NB4 (cell line): Measurements from ENCODE around the gene HP1BP3.

Experiments used
- DNase-seq: peaks from one replicate; pipeline ENCODE4 v3.0.0; 2010; ENCODE audit warnings: low read depth
- H3K4me3 ChIP-seq: one replicate; pipeline ENCODE4 v1.5.1; 2011; ENCODE audit warnings: mild to moderate bottlenecking, low read depth, low read length, moderate library complexity
- MYC ChIP-seq: IDR thresholded peaks from 2 replicates; pipeline ENCODE4 v1.6.1; 2011; ENCODE audit warnings: low read depth, low read length
- POLR2A ChIP-seq: IDR thresholded peaks from 2 replicates; pipeline ENCODE4 v1.6.1; 2011; ENCODE audit warnings: mild to moderate bottlenecking; ENCODE audit not compliant: insufficient read length; ENCODE audit errors: extremely low read depth
- TF ChIP-seq, protein P1 (sequence below): IDR thresholded peaks from 2 replicates; pipeline ENCODE4 v1.6.1; 2011; ENCODE audit warnings: low read depth, low read length
- TF ChIP-seq, protein P2 (sequence below): IDR thresholded peaks from one replicate; pipeline ENCODE4 v1.5.1; 2012; ENCODE audit warnings: low read depth, low read length

Gene HP1BP3

DNA sequence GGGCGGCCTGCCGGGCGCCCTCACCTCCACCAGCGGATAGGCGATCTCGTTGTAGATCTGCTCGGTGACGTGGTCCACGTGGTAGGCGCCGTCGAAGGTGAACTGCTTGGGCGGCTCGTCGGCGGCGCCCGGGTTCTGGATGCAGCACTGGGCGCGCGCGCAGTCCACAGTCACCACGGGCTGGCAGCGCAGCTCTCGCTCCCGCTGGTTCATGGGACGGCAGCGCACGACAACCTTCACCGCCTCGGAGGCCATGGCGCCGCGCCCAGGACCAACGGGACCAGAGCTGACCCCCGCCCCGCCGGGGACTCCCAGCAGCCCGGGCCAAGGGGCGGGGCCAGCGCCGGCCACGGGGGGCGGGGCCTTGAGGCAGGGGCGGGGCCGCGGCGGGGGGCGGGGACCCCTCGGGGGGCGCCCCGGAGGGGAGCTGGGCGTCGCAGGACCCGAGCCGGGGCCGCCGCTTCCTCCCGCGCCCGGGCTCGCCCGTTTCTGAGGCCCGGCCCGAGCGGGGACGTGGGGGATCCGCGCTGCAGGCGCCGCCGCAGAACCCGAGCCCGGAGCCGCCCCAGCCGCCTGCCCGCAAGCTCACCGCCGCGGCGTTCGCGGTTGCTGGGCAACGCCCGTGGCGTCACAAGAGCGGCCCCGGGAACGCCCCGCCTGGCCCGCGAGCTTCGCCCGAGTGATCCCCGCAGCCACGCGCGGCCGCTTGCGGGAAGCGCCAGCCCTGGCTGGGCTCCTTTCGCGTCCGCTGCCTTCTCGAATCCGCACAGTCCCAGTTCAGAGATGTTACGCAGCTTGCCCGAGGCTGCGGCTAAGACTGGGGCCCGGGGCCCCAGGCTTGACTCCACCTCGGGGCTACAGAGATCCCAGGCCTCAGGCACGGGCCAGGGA lies 69.4 kb downstream of the HP1BP3 start, which contains the start of gene KIF17:
Gene KIF17 (minus strand): TSS at position 556 of the 891 bp plus-strand sequence. CDS start 301 bp downstream, at position 255.
- TF ChIP-seq, protein P1, sequence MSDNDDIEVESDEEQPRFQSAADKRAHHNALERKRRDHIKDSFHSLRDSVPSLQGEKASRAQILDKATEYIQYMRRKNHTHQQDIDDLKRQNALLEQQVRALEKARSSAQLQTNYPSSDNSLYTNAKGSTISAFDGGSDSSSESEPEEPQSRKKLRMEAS = no peak
- no peak for TF ChIP-seq POLR2A
- TF ChIP-seq, protein P2, sequence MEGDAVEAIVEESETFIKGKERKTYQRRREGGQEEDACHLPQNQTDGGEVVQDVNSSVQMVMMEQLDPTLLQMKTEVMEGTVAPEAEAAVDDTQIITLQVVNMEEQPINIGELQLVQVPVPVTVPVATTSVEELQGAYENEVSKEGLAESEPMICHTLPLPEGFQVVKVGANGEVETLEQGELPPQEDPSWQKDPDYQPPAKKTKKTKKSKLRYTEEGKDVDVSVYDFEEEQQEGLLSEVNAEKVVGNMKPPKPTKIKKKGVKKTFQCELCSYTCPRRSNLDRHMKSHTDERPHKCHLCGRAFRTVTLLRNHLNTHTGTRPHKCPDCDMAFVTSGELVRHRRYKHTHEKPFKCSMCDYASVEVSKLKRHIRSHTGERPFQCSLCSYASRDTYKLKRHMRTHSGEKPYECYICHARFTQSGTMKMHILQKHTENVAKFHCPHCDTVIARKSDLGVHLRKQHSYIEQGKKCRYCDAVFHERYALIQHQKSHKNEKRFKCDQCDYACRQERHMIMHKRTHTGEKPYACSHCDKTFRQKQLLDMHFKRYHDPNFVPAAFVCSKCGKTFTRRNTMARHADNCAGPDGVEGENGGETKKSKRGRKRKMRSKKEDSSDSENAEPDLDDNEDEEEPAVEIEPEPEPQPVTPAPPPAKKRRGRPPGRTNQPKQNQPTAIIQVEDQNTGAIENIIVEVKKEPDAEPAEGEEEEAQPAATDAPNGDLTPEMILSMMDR = no peak
- no peak for TF ChIP-seq MYC
- H3K4me3 ChIP-seq = no peak within 1 kb of the TSS
- peak; percentile 66 for DNase-seq

DNA sequence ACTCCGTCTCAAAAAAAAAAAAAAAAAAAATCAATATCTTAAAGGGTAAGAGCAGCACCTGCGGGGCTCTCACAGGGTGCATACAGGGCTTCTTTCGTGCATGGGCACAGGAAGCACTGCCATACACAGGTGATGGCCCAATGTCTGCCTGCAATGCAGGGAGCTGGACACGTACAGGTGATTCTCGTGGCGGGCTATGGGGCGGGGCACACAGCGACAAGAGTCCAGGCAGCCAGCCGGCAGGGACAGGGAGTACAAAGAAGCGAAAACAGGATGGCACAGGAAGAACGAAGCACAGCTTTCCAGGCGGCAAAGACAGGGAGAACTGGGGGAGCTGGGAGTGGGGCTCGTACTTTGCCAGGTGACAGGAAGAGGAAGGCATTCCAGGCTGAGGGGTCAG lies 70.9 kb downstream of the HP1BP3 start:
- no peak for DNase-seq
- TF ChIP-seq MYC = no peak
- TF ChIP-seq, protein P1 = no peak
- TF ChIP-seq POLR2A = no peak
- TF ChIP-seq, protein P2 = no peak
- H3K4me3 ChIP-seq = no peak overlapping the region

DNA sequence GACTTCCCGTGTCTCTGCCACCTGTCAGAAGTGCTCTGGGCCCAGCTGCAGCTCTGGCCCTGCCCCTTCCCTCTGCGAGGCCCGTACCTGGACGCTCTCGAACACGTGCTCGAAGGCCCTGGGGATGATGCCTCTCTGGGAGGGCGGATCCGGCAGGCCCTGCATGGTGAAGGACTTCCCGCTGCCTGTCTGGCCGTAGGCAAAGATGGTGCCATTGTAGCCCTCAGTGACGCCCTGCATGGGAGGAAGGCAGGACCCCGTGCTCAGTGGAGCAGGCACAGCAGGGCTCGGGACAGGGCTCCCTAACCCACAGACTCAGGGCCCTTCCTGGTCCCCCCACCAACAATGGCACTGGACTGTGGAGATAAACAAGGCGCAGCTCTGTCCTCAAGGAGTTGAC lies 71.7 kb downstream of the HP1BP3 start:
- H3K4me3 ChIP-seq = no peak overlapping the region
- no peak for DNase-seq
- TF ChIP-seq, protein P1 = no peak
- TF ChIP-seq POLR2A = no peak
- TF ChIP-seq, protein P2 = no peak
- TF ChIP-seq MYC = no peak

DNA sequence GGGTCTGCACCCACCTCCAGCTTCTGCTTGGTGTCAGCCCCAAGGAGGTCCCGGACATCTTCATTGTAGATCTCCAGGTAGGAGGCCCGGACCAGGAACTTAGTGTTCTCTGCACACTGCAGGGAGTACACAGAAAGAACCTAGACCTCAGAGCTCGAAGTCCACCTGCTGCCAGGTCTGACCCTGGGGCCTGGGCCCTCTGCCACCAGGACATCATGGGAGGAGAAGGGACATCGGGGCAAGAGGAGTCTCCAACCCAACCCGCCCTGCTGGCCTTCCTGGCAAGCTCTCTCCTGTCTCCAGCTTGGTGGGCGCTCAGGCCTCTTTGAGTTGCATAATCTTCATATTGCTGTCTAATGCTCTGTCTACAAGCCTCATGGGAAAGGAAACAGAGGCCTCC lies 73.7 kb downstream of the HP1BP3 start:
- DNase-seq = no peak
- H3K4me3 ChIP-seq = no peak overlapping the region
- TF ChIP-seq, protein P1 = no peak

DNA sequence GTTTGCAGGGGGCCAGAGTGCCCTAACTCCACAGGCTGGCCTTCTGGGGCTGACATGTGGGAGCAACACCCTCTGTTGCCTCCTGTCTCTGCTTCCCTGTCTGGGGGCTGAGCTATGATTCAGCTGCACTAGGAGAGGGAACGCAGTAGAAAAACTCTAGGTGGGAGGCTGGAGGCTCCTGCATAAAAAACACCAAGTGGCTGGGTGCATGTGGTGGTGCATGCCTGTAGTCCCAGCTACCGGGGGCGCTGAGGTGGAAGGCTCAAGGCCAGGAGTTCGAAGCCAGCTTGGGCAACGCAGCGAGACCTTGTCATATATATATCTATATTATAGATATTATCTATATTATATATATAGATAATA lies 74.9 kb downstream of the HP1BP3 start:
- no peak overlapping the region for H3K4me3 ChIP-seq
- peak; percentile 43 for DNase-seq
- TF ChIP-seq MYC (no peak), POLR2A (no peak)
- TF ChIP-seq, protein P1 = no peak
- TF ChIP-seq, protein P2 = no peak

DNA sequence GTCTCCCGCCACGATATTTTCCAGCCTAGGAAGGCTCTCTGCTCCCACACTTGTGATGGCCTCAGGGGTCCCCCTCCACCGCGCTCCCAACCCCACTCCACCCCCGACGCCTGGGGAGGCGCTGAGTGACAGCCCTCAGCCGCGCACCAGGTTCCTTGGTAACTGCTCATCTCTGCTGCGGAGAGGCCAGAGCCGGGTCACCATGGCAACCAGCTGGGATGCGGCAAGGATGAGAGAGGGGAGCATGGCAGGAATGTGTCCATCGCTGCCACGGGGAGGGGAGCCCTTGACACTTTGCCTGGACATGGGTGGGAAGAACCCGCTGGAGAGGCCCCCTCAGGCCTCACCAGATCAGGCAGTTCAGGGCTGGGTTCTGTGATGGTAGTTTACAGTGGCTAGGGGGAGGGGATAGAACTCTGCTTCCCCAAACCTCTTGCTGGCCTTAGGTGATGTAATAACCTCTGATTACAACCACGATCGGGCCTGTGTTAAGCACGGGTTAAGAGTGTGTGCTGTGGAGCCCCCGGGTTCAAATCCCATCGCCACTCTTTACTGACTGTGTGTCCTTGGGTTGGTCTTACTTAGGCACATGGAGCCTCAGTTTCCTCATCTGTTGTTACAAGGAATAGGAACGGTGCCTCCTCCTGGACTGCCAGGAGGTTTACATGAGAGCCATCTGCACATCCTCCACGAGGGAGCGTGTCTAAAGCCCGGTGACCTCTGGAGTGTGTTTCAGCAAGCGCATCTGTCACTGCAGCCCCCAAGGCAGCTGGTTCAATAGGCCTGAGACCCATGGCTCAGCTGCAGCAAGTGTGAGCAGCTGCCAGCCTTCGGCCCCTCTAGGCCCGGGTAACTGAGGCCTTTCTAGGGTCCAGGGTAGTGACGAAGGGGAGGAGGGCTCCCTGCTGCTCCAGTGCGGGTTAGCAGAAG lies 75.6 kb downstream of the HP1BP3 start:
- peak; percentile 64 for DNase-seq
- TF ChIP-seq, protein P2 = no peak
- TF ChIP-seq MYC (no peak), POLR2A (no peak)
- TF ChIP-seq, protein P1 = no peak
- H3K4me3 ChIP-seq = no peak overlapping the region
